Choroid plexus epithelial cell (primary cell): Measurements from ENCODE around the gene PLEKHH3.
"Not testable (repeated sequence)": the region's sequence is repeated elsewhere in the genome, so short reads cannot be mapped to it uniquely, and the experiment has no call there.

Source experiments
- DNase-seq: peaks from one replicate; pipeline ENCODE4 v3.0.0-alpha.2; 2010; ENCODE audit warnings: low read depth
- H3K4me3 ChIP-seq: 2 replicates; pipeline ENCODE4 v1.5.1; 2011; ENCODE audit warnings: low read depth, mild to moderate bottlenecking, control low read depth, low read length, moderate library complexity
- TF ChIP-seq, protein P1 (sequence below): conservative IDR thresholded peaks from 2 replicates; pipeline ENCODE4 v1.5.1; 2011; ENCODE audit warnings: low read depth, mild to moderate bottlenecking, control low read depth, inconsistent platforms, low read length, moderate library complexity

The PLEKHH3 gene

DNA sequence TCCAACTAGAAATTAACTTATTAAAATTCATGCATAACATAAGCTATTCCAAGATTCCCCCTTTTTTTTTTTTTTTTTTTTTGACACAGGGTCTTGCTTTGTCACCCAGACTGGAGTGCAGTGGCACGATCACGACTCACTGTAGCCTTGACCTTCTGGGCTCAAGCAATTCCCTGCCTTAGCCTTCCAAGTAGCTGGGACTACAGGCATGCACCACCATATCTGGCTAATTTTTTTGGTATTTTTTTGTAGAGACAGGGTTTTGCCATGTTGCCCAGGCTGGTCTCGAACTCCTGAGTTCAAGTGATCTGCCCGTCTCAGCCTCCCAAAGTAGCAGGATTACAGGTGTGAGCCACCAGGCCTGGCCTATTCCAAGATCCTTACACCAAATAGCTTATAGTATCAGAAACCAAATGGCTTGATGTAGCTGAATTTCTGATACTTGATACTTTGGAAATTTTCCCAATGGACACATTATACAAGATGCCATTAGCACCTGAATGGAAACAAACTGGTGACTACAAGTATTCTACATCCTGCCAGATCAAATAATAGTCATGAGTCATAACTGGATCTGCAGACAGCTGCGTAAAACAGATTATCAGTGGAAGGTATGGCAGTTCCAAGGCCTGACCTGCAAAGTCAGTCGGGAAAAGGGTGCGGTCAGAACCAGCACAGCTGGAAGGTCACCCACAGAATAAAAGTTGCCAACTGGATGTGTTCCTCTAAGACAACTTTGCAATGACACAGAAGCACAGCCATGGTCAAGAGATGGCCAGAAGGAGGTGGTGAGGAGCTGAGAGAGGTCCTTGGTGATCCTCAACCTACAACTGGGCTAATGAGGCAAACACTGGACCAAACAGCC, 52.8 kb downstream of the PLEKHH3 start:
- H3K4me3 ChIP-seq = no peak overlapping the region
- TF ChIP-seq, protein P1, sequence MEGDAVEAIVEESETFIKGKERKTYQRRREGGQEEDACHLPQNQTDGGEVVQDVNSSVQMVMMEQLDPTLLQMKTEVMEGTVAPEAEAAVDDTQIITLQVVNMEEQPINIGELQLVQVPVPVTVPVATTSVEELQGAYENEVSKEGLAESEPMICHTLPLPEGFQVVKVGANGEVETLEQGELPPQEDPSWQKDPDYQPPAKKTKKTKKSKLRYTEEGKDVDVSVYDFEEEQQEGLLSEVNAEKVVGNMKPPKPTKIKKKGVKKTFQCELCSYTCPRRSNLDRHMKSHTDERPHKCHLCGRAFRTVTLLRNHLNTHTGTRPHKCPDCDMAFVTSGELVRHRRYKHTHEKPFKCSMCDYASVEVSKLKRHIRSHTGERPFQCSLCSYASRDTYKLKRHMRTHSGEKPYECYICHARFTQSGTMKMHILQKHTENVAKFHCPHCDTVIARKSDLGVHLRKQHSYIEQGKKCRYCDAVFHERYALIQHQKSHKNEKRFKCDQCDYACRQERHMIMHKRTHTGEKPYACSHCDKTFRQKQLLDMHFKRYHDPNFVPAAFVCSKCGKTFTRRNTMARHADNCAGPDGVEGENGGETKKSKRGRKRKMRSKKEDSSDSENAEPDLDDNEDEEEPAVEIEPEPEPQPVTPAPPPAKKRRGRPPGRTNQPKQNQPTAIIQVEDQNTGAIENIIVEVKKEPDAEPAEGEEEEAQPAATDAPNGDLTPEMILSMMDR = peak; percentile 23
- DNase-seq = peak; percentile 17

DNA sequence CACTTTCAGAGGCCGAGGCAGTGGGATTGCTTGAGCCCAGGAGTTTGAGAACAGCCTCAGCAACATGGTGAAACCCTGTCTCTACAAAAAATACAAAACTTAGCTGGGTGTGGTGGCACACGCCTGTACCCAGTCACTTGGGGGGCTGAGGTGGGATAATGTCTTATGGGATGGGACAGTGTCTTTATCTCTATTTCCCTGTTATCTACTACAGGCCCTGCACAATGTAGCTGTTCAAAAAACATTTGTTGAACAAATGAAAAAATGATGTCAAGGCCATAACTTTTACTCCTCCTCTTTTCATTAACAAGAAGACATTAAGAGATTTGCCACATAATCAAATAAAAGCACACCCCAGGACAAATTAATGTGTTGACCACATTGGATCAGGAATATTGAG, 53.5 kb downstream of the PLEKHH3 start:
- H3K4me3 ChIP-seq = no peak overlapping the region
- TF ChIP-seq, protein P1 = no peak
- no peak for DNase-seq

DNA sequence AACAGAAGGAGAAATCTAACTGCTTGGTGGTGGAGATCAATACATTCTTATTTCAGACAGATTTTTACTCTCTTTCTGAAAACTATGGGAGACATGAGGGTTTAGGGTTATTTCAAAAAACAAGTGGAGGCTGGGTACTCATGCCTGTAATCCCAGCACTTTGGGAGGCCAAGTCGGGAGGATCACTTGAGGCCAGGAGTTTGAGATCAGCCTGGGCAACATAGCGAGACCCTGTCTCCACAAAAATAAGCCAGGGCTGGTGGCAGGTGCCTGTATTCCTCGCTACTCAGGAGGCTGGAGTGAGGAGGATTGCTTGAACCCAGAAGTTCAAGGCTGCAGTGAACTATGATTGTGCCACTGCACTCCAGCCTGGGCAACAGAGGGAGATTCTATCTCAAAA, 54.8 kb downstream of the PLEKHH3 start:
- not testable (repeated sequence) for H3K4me3 ChIP-seq, DNase-seq

DNA sequence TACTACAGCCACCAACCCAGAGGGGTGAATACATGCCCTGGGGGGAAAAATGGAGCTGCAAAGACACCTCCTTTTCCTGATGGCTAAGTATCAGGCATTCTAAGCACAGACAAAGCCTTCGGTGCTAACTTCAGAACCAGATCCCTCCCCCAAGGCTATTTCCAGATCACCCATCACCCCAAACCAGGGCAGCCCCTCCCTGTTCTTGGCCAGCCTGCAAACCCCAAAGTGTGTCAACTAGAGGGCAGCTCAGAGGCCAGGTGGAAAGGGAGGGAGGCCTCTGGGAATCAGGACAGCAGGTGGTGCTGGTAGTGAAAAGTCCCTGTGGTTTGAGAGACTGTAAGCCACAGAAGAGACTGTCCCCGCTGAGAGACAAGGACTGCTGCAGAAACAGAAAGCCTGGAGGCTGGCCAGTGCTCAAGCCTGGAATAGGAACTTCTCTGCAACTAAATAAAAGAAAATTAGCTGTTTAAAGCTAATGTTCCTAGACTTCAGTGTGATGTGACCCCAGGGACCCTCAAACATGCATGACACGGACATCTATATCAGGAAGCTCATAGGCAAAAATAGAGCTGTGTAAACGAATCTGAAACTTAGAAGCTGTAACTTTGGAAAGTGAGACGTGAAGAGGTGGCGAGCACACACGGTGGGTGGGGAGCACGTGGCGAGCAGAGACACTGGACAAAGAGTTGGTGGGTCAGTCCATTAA, 58.2 kb downstream of the PLEKHH3 start:
- H3K4me3 ChIP-seq = no peak overlapping the region
- TF ChIP-seq, protein P1 = peak; percentile 27
- peak; percentile 26 for DNase-seq

DNA sequence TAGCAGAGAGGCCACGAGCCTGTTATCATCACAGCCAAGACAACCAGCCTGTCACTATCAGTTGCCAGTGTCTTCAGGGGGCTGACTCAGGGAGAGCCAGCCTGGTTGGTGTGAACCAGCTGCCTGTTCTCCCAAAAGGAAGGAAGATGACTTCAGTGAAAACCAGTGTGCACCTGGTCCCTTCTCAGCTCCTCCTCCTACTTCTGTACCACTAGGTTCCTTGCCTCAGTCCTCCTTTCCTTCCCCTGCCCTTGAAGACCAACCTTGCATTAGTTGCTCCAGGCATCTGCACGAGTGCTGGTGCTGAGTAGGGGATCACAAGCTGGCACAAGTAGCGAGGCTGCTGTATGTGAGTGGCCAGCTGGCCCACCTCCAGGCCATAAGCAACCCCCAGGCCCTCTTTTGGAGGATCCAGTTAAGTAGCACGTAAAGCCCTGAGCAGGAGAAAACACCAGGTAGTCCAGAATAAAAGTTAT, 58.8 kb downstream of the PLEKHH3 start:
- no peak overlapping the region for H3K4me3 ChIP-seq
- TF ChIP-seq, protein P1 = no peak
- DNase-seq = no peak
